Measurements from ENCODE around the gene MYO9A. TPM values are rescaled to one million over a fixed set of nuclear protein-coding genes. Genes with fewer than 3 reads are reported as not detected.
A peak's percentile ranks its signal among the peaks of the same experiment; 100 is the strongest.

Gene MYO9A
- 111 TPM for total RNA-seq (ENCODE audit: unreplicated experiment)
- long read RNA-seq, partial matches to known transcripts, result 2 of 4 reads
- long read RNA-seq, other reads (novel, unspliced or antisense), result 2 of 4 reads

- H3K27me3 Mint-ChIP-seq (ENCODE audit: unreplicated experiment), result peaks cover 3% of the 10 kb centered on the region
Observed at GRCh38 chr15:72118017-72118978, at the start of gene MYO9A, which contains the start of gene SENP8. Gene MYO9A, minus strand, starts transcription at chr15:72118150. Its CDS starts 71,587 bp downstream, at chr15:72046563. Gene SENP8, plus strand, starts transcription at chr15:72118403. Its CDS starts 21,221 bp downstream, at chr15:72139624.

GRCh38 chr15:72167445-72167844, 49.5 kb upstream of the MYO9A start:
- H3K4me1 Mint-ChIP-seq (ENCODE audit: low read depth, unreplicated experiment), result no peaks in the 10 kb centered on the region
- H3K27me3 Mint-ChIP-seq (ENCODE audit: unreplicated experiment), result peaks cover 4% of the 10 kb centered on the region
- no peak for DNase-seq
- no peak overlapping the region for H3K27ac Mint-ChIP-seq (ENCODE audit: unreplicated experiment)
- no peak for TF ChIP-seq CTCF (IDR thresholded peaks at IDR 0.05; ENCODE audit: partially characterized antibody, unreplicated experiment)
- H3K4me3 Mint-ChIP-seq (ENCODE audit: unreplicated experiment), result no peak overlapping the region
- H3K36me3 Mint-ChIP-seq (ENCODE audit: unreplicated experiment), result no peaks in the 10 kb centered on the region
- H3K9me3 Mint-ChIP-seq (ENCODE audit: unreplicated experiment), result no peaks in the 10 kb centered on the region

More at GRCh38 chr15:72118017-72118978, at the start of gene MYO9A, which contains the start of gene SENP8:
- TF ChIP-seq CTCF (IDR thresholded peaks at IDR 0.05; ENCODE audit: partially characterized antibody, unreplicated experiment), result no peak
- H3K36me3 Mint-ChIP-seq (ENCODE audit: unreplicated experiment), result no peaks in the 10 kb centered on the region
- peaks cover 22% of the 10 kb centered on the region for H3K4me1 Mint-ChIP-seq (ENCODE audit: low read depth, unreplicated experiment)
- H3K27ac Mint-ChIP-seq (ENCODE audit: unreplicated experiment), result peak within 1 kb of the TSS; percentile 98
- peak; percentile 97 for DNase-seq
- H3K9me3 Mint-ChIP-seq (ENCODE audit: unreplicated experiment), result peaks cover 5% of the 10 kb centered on the region
- peak within 1 kb of the TSS; percentile 98 for H3K4me3 Mint-ChIP-seq (ENCODE audit: unreplicated experiment)

- no peak for TF ChIP-seq CTCF (IDR thresholded peaks at IDR 0.05; ENCODE audit: partially characterized antibody, unreplicated experiment)
- Mint-ChIP-seq H3K4me3 (ENCODE audit: unreplicated experiment) (no peak overlapping the region), H3K9me3 (ENCODE audit: unreplicated experiment) (no peaks in the 10 kb centered on the region), H3K27ac (ENCODE audit: unreplicated experiment) (no peak overlapping the region), H3K36me3 (ENCODE audit: unreplicated experiment) (no peaks in the 10 kb centered on the region), H3K27me3 (ENCODE audit: unreplicated experiment) (peaks cover 4% of the 10 kb centered on the region), H3K4me1 (ENCODE audit: low read depth, unreplicated experiment) (no peaks in the 10 kb centered on the region)
- no peak for DNase-seq
Observed at GRCh38 chr15:72166716-72167417, 48.9 kb upstream of the MYO9A start.

- no peak overlapping the region for H3K27ac Mint-ChIP-seq (ENCODE audit: unreplicated experiment)
- peaks cover 2% of the 10 kb centered on the region for H3K27me3 Mint-ChIP-seq (ENCODE audit: unreplicated experiment)
- H3K36me3 Mint-ChIP-seq (ENCODE audit: unreplicated experiment), result peaks cover 4% of the 10 kb centered on the region
- H3K4me3 Mint-ChIP-seq (ENCODE audit: unreplicated experiment), result no peak overlapping the region
- peaks cover 1% of the 10 kb centered on the region for H3K9me3 Mint-ChIP-seq (ENCODE audit: unreplicated experiment)
- no peak for DNase-seq
- no peaks in the 10 kb centered on the region for H3K4me1 Mint-ChIP-seq (ENCODE audit: low read depth, unreplicated experiment)
- no peak for TF ChIP-seq CTCF (IDR thresholded peaks at IDR 0.05; ENCODE audit: partially characterized antibody, unreplicated experiment)
Observed at GRCh38 chr15:72163719-72164118, 45.8 kb upstream of the MYO9A start.
